HG02588 (cell line): Measurements from ENCODE around the gene EDNRA.
A peak's percentile ranks its signal among the peaks of the same experiment; 100 is the strongest.

Experiments
- ATAC-seq: cut with Tn5 transposase; IDR thresholded peaks from one replicate; pipeline ENCODE4 v1.9.1; 2021; ENCODE audit warnings: mild to moderate bottlenecking, moderate library complexity; ENCODE audit not compliant: unreplicated experiment

Gene EDNRA

DNA sequence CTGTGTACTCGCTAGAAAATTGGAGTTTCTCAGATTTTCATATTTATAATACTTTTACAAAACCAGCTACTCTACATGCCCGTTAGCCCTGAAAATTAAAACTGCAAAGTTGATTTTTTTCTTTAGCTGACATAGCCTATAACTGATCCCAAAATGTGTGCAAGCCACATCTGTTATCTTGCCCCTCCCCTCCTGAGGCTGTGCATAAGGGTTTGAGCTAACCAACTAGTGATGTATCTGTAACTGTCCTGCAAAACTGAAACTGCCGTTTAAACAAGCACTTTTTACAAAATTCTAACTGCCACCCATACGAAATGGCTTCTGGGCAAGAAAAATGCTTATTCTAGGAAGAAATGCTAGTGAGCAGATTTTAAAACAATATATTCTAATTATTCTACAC lies 59.1 kb downstream of the EDNRA start:
- no peak for ATAC-seq

DNA sequence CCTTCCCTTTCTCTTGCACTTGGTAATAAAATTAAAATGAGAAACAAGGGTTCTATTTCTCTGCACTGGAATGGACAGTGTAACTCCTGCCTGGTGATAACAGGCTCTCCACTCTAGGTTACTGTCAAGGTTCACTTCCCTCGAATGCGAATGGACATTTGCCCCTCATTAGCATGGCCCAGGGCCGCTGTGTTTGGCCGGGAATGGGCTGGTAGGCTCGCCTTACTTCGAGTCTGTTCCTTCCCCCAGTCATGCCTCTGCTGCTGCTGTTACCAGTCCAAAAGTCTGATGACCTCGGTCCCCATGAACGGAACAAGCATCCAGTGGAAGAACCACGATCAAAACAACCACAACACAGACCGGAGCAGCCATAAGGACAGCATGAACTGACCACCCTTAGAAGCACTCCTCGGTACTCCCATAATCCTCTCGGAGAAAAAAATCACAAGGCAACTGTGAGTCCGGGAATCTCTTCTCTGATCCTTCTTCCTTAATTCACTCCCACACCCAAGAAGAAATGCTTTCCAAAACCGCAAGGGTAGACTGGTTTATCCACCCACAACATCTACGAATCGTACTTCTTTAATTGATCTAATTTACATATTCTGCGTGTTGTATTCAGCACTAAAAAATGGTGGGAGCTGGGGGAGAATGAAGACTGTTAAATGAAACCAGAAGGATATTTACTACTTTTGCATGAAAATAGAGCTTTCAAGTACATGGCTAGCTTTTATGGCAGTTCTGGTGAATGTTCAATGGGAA lies 61.5 kb downstream of the EDNRA start:
- no peak for ATAC-seq

DNA sequence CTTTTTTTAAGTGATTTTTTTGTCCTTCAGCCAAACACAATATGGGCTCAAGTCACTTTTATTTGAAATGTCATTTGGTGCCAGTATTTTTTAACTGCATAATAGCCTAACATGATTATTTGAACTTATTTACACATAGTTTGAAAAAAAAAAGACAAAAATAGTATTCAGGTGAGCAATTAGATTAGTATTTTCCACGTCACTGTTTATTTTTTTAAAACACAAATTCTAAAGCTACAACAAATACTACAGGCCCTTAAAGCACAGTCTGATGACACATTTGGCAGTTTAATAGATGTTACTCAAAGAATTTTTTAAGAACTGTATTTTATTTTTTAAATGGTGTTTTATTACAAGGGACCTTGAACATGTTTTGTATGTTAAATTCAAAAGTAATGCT lies 62.1 kb downstream of the EDNRA start:
- ATAC-seq, result no peak

DNA sequence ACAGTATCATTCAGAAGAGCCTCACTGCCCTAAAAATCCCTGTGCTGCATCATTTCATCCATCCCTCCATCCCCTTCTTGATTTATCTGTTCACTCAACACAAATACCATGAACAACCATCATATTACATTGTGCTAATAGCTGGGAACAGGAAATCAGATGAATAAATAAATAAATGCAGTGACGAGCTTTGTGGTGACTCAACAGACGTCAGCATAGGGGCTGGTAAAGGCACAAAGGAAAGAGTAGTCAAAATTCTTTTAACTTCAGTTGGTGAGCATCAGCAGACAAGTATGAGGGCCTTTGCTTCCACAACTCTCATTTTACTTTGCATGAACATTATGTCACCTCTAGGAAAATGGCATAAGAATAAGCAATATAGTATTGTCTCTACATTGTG lies 65.5 kb downstream of the EDNRA start:
- no peak for ATAC-seq

DNA sequence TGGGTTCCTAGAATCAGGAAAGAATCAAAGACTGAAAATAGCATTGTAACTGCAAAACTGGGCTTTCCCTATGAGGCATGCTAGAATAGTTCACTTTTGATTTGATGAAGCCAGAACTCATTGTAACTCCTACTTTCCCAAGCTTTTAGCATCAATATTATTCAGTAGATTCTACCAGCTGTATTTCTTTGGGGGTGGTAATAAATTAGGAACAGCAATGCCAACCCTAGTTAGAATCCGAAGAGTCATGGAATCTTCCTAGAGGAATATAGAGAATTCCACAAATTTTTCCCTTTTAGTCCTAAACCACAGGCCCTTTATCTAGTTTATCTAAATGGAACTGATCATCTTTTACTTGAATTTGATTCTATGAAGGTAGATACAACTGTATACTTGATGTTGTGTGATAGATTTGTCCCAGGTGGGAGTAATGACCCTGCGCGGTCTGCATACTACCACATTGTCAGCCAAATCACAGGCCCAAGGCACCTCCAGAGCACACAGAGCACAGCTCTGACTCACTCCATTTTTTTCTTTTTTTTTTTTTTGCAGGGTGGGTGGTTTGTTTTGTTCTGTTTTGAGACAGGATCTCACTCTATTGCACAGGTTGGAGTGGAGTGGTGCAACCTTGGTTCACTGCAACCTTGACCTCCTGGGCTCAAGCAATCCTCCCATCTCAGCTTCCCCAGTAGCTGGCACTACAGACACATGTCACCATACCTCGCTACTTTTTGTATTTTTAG lies 66.6 kb downstream of the EDNRA start:
- ATAC-seq, result no peak

DNA sequence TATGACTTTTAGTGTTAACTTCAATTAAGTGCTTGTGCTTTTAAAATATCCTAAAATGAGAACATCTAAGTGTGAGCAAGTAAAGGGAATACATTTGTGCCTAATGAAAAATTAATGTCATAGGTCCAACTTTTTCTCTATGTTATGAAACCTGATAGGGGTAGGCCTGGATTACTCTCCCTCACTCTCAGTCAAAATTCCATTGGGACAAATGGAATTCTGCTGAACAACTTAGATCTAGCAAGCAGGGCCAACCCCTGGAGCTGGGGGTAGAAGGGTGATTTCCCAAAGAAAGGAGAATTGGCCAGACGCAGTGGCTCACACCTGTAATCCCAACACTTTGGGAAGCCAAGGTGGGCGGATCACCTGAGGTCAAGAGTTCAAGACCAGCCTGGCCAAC lies 67.4 kb downstream of the EDNRA start:
- ATAC-seq, result no peak

DNA sequence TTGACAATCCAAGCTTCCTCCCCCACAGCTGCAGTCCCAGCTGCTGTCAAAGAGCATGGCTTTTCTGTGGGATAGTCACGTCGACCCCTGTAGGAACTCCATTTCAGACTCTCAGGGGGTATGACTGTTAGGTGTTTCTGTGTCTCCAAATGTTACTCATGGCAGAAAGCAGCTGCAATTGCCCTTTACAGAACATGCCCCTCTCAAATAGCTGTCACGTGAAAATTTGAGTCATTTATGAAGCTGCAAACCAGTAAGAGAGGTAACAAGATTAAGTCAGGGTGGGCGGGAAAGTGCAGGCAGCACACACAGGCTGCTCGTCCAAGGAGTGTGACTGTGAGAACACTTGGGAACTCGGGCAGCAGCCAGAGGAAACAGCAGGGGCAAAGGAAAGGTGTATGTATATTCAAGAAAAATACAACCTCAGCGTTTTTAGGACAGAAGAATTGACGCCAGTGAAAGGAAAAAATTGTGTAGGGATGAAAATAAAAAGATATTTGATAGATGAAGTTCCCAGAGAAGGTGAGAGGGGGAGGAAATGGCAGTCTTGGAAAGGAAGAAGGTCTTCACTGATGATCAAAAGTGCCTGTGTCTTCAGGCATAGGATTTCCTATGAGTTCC lies 69.8 kb downstream of the EDNRA start:
- peak; percentile 69 for ATAC-seq

DNA sequence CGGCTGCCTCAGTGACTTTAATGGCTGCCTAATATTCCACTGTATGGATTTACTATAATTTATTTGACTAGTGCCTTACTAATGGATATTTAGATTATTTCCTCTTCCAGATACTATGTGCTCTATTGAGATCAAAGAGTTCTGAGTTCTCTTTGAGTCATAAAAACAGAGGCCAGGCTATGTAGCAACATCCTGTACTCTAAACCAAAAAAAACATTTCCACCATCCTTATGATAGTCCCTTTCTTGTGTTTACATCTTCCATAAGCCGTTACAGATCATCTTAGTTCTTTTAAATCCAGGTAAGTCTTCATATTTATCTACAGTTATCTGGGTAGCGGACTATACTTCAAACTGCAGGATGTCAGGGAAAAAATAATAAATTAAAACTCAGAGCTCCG lies 79.7 kb downstream of the EDNRA start:
- ATAC-seq, result no peak

DNA sequence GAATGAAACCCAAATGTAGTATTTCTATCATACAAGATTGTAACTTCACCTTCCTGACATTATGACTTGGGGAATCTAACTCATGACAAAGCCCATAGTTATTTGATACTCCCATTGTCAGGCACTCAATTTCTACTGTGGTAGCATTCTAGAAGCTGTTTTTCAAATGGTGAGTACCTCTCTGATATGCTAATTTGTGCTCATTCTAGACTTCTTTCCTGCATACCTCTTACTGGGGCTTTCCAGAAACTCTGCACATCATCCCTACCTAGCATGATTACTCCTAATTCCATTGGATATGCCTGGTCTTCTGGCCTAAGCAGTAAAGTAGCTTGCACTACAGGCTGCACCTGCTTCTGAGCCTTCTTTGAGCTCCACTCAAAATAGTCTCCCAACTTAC lies 85.9 kb downstream of the EDNRA start:
- ATAC-seq, result no peak

DNA sequence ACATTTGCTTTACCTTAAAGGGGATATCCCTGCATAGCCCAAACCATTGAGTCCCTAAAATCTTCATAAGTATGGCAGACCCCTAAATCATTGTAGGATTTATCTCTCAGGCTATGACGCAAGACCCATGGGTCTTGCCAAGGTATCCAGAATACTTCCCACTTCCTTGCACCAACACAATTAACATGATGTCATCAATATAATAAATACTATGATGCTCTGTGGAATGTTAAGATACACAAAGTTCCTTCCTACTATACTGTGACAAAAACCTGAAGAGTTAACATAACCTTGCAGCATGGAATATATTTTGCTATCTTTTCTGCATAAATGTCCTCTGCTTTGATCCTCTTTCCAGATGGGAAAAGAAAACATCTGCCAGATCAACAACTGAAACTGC lies 86.4 kb downstream of the EDNRA start:
- no peak for ATAC-seq

DNA sequence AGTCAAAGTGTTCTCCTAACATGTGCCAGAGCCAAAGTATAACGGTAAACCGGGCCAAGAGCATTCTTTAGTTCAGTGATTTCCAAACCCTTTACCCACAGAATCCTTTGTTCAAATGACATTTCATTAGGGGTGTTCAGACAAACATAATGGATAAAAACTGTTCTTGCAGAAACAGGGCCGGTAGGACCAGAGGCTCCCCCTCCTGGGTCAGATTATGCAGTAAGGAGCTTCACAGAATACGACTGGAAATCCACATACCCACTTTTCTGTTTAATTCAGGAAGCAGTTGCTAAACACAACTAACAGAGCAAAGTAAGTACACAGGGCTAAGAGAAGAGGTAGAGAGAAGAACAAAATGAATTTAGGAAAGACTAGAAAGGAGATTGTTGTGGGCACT lies 89.7 kb downstream of the EDNRA start:
- ATAC-seq, result no peak

DNA sequence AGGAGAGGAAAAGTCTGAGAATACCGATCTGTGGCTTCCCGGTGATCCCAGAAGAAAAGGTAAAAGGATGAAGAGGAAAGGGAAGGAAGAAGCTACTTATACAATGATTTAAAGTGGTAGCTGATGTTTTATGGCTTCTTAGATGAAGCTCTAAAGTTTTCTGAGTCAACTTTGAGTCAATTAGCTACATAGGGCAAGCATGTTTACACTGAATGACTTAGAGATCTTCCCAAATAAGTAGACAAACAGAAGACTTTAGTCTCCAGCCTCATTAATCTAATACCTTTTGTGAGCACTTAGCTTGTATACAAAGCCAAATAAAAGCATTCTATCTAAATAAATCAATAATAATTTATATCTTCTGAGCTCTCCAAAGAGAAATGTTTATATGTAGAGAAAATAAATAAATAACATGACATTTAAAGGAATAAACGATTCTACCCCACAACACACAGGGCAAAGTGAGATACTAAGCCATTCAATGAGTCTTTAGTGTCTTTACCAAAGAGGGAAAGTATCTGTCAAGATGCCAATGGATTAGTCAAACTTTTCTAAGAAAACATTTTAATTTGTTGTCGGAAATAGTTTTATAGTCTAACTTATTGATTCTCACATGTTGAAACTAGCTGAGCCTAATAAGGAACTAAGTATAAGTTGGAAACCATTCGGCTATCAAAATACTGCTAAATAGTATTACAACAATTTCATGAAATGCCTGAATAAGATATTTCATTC lies 90.3 kb downstream of the EDNRA start:
- ATAC-seq, result no peak

DNA sequence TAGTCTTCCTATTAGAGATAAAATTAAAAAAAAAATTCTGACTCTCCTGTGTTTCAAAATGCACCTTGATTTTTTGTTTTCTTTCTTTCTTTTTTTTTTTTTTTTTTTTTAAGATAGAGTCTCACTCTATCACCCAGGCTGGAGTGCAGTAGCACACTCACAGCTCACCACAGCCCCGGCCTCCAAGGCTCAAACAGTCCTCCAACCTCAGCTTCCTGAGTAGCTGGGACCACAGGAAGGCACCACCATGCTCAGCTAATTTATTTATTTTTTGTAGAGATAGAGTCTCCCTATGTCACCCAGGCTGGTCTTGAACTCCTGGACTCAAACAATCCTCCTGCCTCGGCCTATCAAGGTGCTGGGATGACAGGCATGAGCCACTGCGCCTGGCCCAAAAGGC lies 95.2 kb downstream of the EDNRA start:
- ATAC-seq, result no peak

DNA sequence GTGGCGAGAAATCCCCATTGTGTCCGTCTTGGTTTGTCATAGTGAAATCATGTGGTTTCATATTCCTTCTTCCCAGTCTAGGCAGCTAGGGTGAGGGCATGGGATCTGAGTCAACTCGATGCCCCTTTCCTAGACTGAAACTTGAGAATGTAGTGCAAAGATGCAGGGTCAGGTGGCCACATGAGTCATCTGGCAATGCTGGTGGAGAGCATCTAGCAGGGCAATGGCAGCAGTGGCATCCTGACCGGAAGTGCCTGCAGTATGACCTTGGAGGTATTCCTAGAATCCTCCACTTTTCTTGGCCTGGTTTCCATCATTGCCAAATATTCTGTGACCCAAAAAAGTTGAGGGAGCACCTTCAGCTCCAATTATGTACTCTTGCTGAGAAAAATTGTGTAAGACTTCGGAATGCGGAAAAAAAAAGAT lies 97.2 kb downstream of the EDNRA start:
- no peak for ATAC-seq

DNA sequence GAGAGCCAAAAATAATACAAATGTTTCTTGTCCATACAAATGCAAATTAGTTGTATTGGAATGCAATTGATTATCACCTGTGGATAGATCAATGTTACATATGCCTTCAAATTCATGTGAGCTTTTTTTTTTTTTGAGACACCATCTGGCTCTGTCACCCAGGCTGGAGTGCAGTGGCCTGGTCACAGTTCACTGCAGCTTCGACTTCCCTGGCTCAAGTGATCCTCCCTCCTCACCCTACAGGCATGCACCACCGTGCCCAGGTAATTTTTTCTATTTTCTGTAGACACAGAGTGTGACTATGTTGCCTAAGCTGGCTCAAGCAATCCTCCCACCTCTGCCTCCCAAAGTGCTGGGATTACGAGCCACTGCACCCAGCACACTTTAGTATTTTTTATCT lies 97.7 kb downstream of the EDNRA start:
- no peak for ATAC-seq

DNA sequence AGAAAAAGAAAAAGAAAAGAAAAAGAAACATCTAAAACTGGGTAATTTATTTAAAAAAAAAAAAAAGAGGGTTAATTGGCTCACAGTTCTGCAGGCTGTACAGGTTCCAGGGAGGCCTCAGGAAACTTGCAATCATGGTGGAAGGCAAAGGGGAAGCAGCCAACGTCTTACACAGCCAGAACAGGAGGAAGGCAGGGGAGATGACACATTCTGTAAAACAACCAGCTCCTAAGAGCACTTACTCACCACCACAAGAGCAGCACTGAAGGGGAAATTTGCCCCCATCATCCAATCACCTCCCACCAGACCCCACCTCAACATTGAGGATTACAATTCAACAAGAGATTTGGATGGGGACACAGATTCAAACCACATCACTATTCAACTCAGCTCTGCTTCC lies 99.5 kb downstream of the EDNRA start:
- ATAC-seq, result no peak

DNA sequence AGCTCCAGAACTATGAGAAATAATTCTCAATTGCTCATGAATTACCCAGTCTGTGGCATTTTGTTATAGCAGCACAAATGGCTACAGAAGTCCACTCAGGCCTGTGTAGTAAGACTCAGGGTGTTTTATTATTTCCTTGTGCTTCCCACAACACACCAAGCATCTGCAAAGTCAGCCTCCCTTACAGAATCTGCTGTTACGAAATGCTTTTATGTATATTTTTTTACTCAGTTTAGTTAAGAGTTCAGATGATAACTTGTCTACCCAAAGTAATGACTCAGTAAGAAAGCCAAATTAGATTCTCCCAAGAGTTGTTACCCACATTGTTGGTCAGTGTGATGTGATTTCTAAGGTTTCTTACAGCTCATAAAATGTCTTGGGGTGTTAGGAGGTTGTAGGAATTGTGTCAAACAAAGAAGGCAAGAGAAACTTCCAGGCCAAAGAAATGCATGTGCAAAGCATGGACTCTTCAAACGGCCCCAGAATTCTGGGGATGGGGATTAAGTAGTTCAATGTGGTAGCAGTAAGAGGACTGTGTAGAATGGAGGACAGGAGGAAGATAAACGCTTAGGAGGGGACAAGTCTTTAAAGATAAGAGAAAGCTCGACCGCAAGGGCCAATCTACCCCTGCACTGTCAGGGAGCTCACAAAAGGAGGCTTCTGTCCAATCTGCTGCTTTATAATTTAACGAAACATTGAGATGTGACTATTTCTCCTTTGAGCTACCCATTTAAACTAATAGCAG lies 100.9 kb downstream of the EDNRA start:
- ATAC-seq, result no peak

DNA sequence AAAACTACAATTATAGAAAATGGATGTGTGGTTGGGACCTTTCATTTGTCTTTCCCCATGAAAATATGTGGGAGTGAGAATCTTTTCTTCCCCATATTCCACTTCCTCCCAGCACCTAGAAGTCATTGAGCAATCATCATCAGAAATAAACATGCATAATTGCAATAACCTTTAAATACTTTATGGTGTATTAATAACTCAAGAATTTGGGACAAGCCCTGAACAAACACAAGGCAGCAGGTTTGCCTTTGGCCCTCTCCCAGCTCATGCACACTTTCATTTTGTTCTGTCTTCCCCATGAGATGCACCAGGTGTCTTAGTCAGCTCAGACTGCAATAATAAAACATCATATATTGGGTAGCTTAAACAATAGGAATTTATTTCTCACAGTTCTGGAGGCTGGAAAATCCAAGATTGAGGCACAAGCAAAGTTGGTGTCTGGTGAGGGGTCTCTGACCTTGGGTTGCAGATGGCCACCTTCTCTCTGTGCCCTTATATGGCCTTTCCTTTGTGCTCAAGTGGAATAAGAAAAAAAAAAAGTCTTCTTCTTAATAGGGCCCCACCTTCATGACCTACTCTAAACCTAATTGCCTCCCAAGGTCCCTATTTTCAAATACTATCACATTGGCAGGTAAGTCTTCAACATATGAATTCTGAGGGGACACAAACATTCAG lies 101.6 kb downstream of the EDNRA start:
- ATAC-seq, result no peak

DNA sequence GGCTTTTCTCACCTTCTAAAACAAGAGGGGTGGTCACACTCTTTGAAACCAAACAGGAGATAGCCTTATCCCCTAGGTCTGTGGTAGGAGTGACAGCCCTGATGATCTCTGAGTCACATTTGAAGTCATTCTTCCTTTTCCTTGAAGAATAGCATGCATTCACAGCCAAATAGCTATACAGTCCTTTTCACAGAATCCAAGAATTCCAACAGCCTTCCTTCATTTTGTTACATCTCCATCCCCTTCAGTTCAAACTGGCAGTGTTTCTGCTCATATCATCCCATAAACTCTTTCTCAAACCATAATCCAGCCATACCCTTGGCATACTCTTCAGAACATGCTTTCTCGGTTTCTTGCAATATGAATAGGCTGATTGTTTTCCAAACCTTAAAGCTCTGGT lies 103.0 kb downstream of the EDNRA start:
- no peak for ATAC-seq

DNA sequence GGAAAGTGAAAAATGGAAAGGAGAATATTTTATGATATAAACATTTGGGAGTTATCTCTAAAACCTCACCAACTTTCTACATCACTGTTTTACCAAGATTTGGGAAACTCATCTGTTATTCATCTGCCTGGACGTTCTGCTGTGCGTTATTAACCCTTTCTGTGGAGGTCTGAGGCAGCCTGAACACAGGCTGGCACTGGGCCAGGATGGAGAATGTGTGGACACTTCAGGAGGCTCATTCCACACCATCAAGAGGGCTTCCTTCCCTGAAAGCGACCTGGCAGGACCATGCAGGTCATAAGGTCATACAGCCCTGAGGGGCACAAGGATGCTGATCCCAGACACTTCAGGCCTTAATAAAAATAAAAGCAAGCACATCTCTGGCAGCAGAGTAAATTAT lies 105.1 kb downstream of the EDNRA start:
- ATAC-seq, result no peak
